ENCODE results near the gene FKBP1C. TPM values are rescaled to one million over a fixed set of nuclear protein-coding genes. Genes with fewer than 3 reads are reported as not detected.
"Not testable (repeated sequence)": the region's sequence is repeated elsewhere in the genome, so short reads cannot be mapped to it uniquely, and the experiment has no call there.

The FKBP1C gene
- total RNA-seq, 1 experiment from 2014 or later: 0.35 TPM

DNA sequence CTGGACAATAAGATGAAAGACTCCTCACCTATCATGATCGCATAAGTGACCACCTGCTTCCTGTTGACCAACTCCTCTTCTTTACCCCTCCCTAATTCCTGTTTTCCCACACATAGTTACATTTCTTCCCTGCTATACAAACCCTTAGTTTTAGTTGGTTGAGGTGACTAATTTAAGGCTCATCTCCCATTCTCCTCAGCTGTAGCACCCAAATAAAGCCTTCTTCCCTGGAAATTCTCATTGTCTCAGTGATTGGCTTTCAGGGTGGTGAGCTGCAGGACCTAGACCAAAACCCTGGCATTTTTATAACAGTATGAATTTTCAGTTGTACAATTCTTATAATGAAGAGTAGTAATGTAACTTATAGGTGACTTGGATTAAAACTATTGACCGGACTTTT, 2.1 kb downstream of the FKBP1C start:
- Mint-ChIP-seq H3K4me1 (ENCODE audit: low read depth, unreplicated experiment) (no peaks in the 10 kb centered on the region), H3K9me3 (ENCODE audit: low read depth, unreplicated experiment) (peaks cover 4% of the 10 kb centered on the region), H3K4me3 (ENCODE audit: low read depth, unreplicated experiment) (no peak overlapping the region)

DNA sequence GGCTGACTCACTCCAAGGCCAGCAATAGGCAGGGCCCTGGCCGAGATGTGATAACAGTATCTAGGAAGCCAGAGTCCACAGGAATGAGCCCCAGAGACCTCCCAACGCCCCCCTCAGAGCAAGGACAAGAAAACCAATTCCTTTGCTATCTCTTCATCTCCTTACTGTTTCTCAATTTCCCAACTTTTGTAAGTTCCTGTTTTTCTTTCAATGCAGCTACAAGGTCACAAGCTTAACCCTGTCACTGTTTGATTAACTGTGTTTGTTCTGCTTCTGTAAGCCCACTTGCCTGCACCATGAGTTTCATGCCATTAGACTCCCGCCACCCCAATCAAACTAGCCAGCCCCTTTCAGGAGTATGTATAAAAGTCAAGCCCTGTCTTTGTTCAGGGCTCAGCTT, 3.5 kb downstream of the FKBP1C start:
- Mint-ChIP-seq H3K36me3 (ENCODE audit: insufficient read depth, unreplicated experiment) (peaks cover 4% of the 10 kb centered on the region), H3K27me3 (ENCODE audit: unreplicated experiment) (no peaks in the 10 kb centered on the region), H3K4me1 (ENCODE audit: low read depth, unreplicated experiment) (no peaks in the 10 kb centered on the region), H3K9me3 (ENCODE audit: low read depth, unreplicated experiment) (peaks cover 4% of the 10 kb centered on the region), H3K27ac (ENCODE audit: unreplicated experiment) (no peak overlapping the region), H3K4me3 (ENCODE audit: low read depth, unreplicated experiment) (no peak overlapping the region)
- no TSS peak for BruUV-seq (replicated peaks)
- CTCF ChIA-PET: no interaction called here
- intact Hi-C loops (cut with micrococcal nuclease; ENCODE audit: unreplicated experiment): no loop called here
- DNase-seq: no peak
- TF ChIP-seq, protein P1, sequence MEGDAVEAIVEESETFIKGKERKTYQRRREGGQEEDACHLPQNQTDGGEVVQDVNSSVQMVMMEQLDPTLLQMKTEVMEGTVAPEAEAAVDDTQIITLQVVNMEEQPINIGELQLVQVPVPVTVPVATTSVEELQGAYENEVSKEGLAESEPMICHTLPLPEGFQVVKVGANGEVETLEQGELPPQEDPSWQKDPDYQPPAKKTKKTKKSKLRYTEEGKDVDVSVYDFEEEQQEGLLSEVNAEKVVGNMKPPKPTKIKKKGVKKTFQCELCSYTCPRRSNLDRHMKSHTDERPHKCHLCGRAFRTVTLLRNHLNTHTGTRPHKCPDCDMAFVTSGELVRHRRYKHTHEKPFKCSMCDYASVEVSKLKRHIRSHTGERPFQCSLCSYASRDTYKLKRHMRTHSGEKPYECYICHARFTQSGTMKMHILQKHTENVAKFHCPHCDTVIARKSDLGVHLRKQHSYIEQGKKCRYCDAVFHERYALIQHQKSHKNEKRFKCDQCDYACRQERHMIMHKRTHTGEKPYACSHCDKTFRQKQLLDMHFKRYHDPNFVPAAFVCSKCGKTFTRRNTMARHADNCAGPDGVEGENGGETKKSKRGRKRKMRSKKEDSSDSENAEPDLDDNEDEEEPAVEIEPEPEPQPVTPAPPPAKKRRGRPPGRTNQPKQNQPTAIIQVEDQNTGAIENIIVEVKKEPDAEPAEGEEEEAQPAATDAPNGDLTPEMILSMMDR (IDR thresholded peaks at IDR 0.05; ENCODE audit: unreplicated experiment): no peak

More for the DNA sequence above, 2.1 kb downstream of the FKBP1C start:
- Mint-ChIP-seq H3K36me3 (ENCODE audit: insufficient read depth, unreplicated experiment) (peaks cover 4% of the 10 kb centered on the region), H3K27me3 (ENCODE audit: unreplicated experiment) (no peaks in the 10 kb centered on the region), H3K27ac (ENCODE audit: unreplicated experiment) (no peak overlapping the region)
- no peak for DNase-seq
- TF ChIP-seq, protein P1 (IDR thresholded peaks at IDR 0.05; ENCODE audit: unreplicated experiment): no peak
- intact Hi-C loops (cut with micrococcal nuclease; ENCODE audit: unreplicated experiment): no loop called here
- CTCF ChIA-PET: interaction anchor here (0.7 kb wide), 1 partner anchor 890 kb away, joined by 3 read pairs; no protein-coding TSS in a partner anchor
- no TSS peak for BruUV-seq (replicated peaks)

DNA sequence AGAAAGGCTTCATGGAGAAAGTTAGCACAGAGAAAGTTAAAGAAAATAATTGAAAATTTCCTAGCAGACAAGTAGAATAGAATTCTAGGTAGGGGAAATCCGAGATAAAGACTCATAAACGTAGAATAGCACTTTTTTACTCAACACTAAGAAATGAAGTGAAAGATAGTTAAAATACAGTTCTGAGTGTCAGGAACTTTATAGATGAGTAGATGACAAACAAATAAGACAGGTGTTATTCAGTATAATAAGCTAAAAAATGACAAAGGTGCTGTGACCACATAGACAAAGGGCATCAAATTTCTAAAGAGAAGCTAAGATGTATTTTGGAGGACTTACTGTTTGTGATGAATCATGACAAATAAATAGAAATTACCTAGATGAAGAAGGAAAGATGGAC, 12.9 kb downstream of the FKBP1C start:
- DNase-seq: no peak
- intact Hi-C loops (cut with micrococcal nuclease; ENCODE audit: unreplicated experiment): no loop called here
- Mint-ChIP-seq H3K27ac (ENCODE audit: unreplicated experiment) (no peak overlapping the region), H3K9me3 (ENCODE audit: low read depth, unreplicated experiment) (no peaks in the 10 kb centered on the region), H3K27me3 (ENCODE audit: unreplicated experiment) (no peaks in the 10 kb centered on the region), H3K4me3 (ENCODE audit: low read depth, unreplicated experiment) (no peak overlapping the region), H3K36me3 (ENCODE audit: insufficient read depth, unreplicated experiment) (no peaks in the 10 kb centered on the region), H3K4me1 (ENCODE audit: low read depth, unreplicated experiment) (no peaks in the 10 kb centered on the region)
- no TSS peak for BruUV-seq (replicated peaks)
- TF ChIP-seq, protein P1 (IDR thresholded peaks at IDR 0.05; ENCODE audit: unreplicated experiment): no peak
- CTCF ChIA-PET: no interaction called here

DNA sequence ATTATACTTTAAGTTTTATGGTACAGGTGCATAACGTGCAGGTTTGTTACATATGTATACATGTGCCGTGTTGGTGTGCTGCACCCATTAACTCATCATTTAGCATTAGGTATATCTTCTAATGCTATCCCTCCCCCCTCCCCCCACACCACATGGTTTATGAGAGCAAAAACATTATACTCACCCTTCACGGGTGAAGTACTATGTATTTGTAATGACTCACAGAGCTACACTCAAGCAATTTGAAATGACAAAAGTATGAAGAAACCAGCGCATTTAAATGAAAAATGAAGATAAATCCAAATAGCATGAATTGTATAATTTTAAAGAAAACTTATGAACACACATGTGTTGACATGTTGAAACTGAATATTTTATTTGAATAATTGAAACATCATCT, 14.7 kb downstream of the FKBP1C start:
- CTCF ChIA-PET; H3K27ac Mint-ChIP-seq (ENCODE audit: unreplicated experiment); H3K36me3 Mint-ChIP-seq (ENCODE audit: insufficient read depth, unreplicated experiment); intact Hi-C loops (cut with micrococcal nuclease; ENCODE audit: unreplicated experiment); DNase-seq; H3K27me3 Mint-ChIP-seq (ENCODE audit: unreplicated experiment); H3K4me1 Mint-ChIP-seq (ENCODE audit: low read depth, unreplicated experiment); BruUV-seq (replicated peaks); H3K9me3 Mint-ChIP-seq (ENCODE audit: low read depth, unreplicated experiment); H3K4me3 Mint-ChIP-seq (ENCODE audit: low read depth, unreplicated experiment): not testable (repeated sequence)

DNA sequence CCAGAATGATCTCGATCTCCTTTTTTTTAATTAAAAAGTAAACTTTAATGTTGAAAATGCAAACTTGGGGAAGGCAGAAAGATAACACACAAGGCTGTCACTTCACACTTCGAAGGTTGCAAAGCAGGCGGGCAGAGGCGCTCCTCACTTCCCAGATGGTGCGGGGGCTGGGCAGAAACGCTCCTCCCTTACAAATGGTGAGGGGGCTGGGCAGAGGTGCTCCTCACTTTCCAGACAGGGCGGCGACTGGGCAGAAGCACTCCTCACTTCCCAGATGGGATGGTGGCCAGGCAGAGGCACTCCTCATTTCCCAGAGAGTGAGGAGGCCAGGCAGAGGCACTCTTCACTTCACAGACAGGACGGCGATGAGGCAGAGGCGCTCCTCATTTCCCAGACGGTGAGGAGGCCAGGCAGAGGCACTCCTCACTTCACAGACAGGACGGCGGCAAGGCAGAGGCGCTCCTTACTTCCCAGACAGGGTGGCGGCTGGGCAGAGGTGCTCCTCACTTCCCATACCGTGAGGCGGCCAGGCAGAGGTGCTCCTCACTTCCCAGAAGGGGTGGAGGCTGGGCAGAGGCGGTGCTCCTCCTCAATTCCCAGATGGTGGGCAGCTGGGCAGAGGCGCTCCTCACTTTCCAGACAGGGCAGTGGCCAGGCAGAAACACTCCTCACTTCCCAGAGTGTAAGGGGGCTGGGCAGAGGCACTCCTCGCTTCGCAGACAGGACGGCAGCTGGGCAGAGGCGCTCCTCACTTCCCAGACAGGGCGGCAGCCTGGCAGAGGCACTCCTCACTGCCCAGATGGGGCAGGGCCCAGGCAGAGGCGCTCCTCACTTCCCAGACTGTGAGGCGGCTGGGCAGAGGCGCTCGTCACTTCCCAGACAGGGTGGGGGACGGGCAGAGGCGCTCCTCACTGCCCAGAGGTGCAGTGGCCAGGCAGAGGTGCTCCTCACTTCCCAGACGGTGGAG, 16.9 kb downstream of the FKBP1C start:
- H3K27me3 Mint-ChIP-seq (ENCODE audit: unreplicated experiment); DNase-seq; intact Hi-C loops (cut with micrococcal nuclease; ENCODE audit: unreplicated experiment); BruUV-seq (replicated peaks); H3K9me3 Mint-ChIP-seq (ENCODE audit: low read depth, unreplicated experiment); H3K4me1 Mint-ChIP-seq (ENCODE audit: low read depth, unreplicated experiment); H3K27ac Mint-ChIP-seq (ENCODE audit: unreplicated experiment); CTCF ChIA-PET; H3K4me3 Mint-ChIP-seq (ENCODE audit: low read depth, unreplicated experiment); H3K36me3 Mint-ChIP-seq (ENCODE audit: insufficient read depth, unreplicated experiment): not testable (repeated sequence)

DNA sequence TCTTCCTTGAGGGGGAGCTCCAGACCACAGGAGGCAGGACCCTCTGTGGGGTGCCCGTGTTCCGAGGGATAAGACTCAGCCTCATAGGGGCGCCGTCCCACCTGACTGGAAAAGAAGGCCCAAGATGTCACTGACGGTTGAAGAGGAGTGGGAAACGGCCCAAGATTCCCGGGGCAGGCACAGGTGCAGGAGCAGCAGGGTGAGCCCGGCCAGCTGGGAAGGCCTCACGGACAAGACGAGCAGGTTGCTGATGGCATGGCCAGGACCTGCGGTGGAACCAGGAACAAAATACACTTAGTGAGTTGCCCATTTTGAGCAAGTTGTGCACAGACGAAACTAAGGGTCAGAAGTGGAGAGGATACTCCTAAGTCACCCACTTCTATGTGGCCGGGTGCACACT, 18.8 kb downstream of the FKBP1C start:
- BruUV-seq (replicated peaks); DNase-seq; H3K4me1 Mint-ChIP-seq (ENCODE audit: low read depth, unreplicated experiment): not testable (repeated sequence)

DNA sequence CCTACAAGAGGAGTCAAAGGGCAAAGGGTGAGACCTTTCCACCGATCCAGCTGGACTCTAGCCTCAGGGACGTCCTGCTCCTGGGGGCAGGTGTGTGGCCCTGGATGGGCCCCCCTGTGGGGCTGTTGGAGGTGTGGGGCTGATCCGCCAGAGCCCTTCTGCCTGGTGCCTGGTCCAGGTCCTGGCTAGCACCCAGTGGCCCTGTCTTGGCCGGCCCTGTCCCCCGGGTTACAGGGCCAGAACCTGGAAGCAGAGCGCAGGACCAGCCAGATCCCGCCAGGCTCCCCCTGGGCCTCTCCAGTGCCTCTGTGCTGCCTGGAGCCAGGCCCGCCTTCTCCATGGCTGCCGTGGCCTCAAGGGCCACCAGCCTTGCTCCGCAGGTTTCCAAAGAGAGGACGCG, 19.2 kb downstream of the FKBP1C start:
- intact Hi-C loops (cut with micrococcal nuclease; ENCODE audit: unreplicated experiment); BruUV-seq (replicated peaks); DNase-seq; H3K4me3 Mint-ChIP-seq (ENCODE audit: low read depth, unreplicated experiment); CTCF ChIA-PET; H3K36me3 Mint-ChIP-seq (ENCODE audit: insufficient read depth, unreplicated experiment); H3K27me3 Mint-ChIP-seq (ENCODE audit: unreplicated experiment); H3K9me3 Mint-ChIP-seq (ENCODE audit: low read depth, unreplicated experiment); H3K27ac Mint-ChIP-seq (ENCODE audit: unreplicated experiment); H3K4me1 Mint-ChIP-seq (ENCODE audit: low read depth, unreplicated experiment): not testable (repeated sequence)

More for the DNA sequence above, 18.8 kb downstream of the FKBP1C start:
- H3K4me3 Mint-ChIP-seq (ENCODE audit: low read depth, unreplicated experiment); intact Hi-C loops (cut with micrococcal nuclease; ENCODE audit: unreplicated experiment); H3K36me3 Mint-ChIP-seq (ENCODE audit: insufficient read depth, unreplicated experiment); H3K27ac Mint-ChIP-seq (ENCODE audit: unreplicated experiment); CTCF ChIA-PET; H3K27me3 Mint-ChIP-seq (ENCODE audit: unreplicated experiment); H3K9me3 Mint-ChIP-seq (ENCODE audit: low read depth, unreplicated experiment): not testable (repeated sequence)

Measured in Calu3 (cell line).